ENCODE measurements around the gene TMEM147. TPM values are rescaled to one million over a fixed set of nuclear protein-coding genes. Genes with fewer than 3 reads are reported as not detected.

The TMEM147 gene
- total and polyA plus RNA-seq, 2 of the 4 experiments (the other 2 are of a cell fraction): 67.6 to 108 TPM

- no peak overlapping the region for H3K27ac ChIP-seq (ENCODE audit: insufficient read depth, low read length)
- WGBS, 2 experiments (ENCODE audit: extremely low coverage in 2 of 2, insufficient read length in 1 of 2): 58% methylated on average over 19 of the region's 53 CpGs; no CpG with 5 or more reads in 1 of the 2 experiments
- in situ Hi-C loops (cut with MboI; ENCODE audit: low sequenced_read_pairs): no loop called here
- dilution Hi-C loops (cut with HindIII; ENCODE audit: low sequenced_read_pairs, unreplicated experiment): no loop called here
- H3K9ac ChIP-seq (ENCODE audit: low read depth, low read length): no peak overlapping the region
- no peak for TF ChIP-seq USF2 (IDR thresholded peaks at IDR 0.05; ENCODE audit: low read depth, low read length)
- TF ChIP-seq CEBPB (IDR thresholded peaks at IDR 0.05; ENCODE audit: low read depth, low read length): no peak
- TF ChIP-seq BHLHE40 (IDR thresholded peaks at IDR 0.05; ENCODE audit: low read depth, low read length): no peak
- no peak for TF ChIP-seq SMC3 (IDR thresholded peaks at IDR 0.05; ENCODE audit: low read depth, low read length)
- TF ChIP-seq FOS (IDR thresholded peaks at IDR 0.05; ENCODE audit: low read depth, low read length): no peak
- TF ChIP-seq POLR2A (IDR thresholded peaks at IDR 0.05; ENCODE audit: low read depth, low read length): no peak
- TF ChIP-seq ELK1 (IDR thresholded peaks at IDR 0.05; ENCODE audit: borderline replicate concordance, low read depth, low read length): no peak
- no peak for TF ChIP-seq RFX5 (IDR thresholded peaks at IDR 0.05; ENCODE audit: low read depth, low read length)
- no peak for TF ChIP-seq MXI1 (IDR thresholded peaks at IDR 0.05; ENCODE audit: borderline replicate concordance, low read depth, low read length)
- TF ChIP-seq RAD21 (IDR thresholded peaks at IDR 0.05; ENCODE audit: low read length): no peak
- no peaks in the 10 kb centered on the region for H3K79me1 ChIP-seq (ENCODE audit: low read depth in 1 of 2, low read length in 2 of 2)
- H4K91ac ChIP-seq (ENCODE audit: insufficient read depth, low read depth, low read length): no peak overlapping the region
- H3K36me3 ChIP-seq (ENCODE audit: control insufficient read depth, insufficient read depth, low read length): no peaks in the 10 kb centered on the region
- no peaks in the 10 kb centered on the region for H3K4me1 ChIP-seq (ENCODE audit: control insufficient read depth, insufficient read depth, low read length)
- no peak overlapping the region; the same call in 1 of the 2 replicates for H3K23ac ChIP-seq (ENCODE audit: low read depth, low read length)
- CTCF ChIA-PET: interaction anchor here (1.6 kb wide), 1 partner anchor 11 kb away, joined by 6 read pairs; no protein-coding TSS in a partner anchor
- peak overlapping the region; percentile 46 for H3K4me2 ChIP-seq (ENCODE audit: low read depth, low read length)
- H4K8ac ChIP-seq (ENCODE audit: low read depth in 2 of 2, low read length in 2 of 2): no peak overlapping the region
- DNase-seq (no peak), ATAC-seq (ENCODE audit: low read depth) (no peak)
- no peak overlapping the region for H3K4me3 ChIP-seq (ENCODE audit: insufficient read depth, low read depth, low read length)
- BruUV-seq (replicated peaks): no TSS peak
- H4K5ac ChIP-seq (ENCODE audit: low read depth, low read length): no peak overlapping the region
- H2BK120ac ChIP-seq (ENCODE audit: low read depth, low read length): no peak overlapping the region
- H2BK5ac ChIP-seq (ENCODE audit: low read depth, low read length, poor library complexity, severe bottlenecking): no peak overlapping the region
- no peak overlapping the region for H3K14ac ChIP-seq (replicated peaks; ENCODE audit: low read depth, low read length)
- no peak overlapping the region for H3K56ac ChIP-seq (ENCODE audit: extremely low read depth, insufficient read depth, low read length)
- peaks cover 52% of the 10 kb centered on the region for H3K27me3 ChIP-seq (ENCODE audit: control insufficient read depth, insufficient read depth, low read length)
- intact Hi-C loops (cut with micrococcal nuclease): no loop called here
- H2AK9ac ChIP-seq (replicated peaks; ENCODE audit: low read depth, low read length, poor library complexity): no peak overlapping the region
- H3K9me1 ChIP-seq (ENCODE audit: insufficient read depth, low read length): 0 out of 2 replicates have a peak, but pooled peaks cover 3% of the 10 kb centered on the region
- no peak overlapping the region for H3K4ac ChIP-seq (ENCODE audit: low read depth, low read length)
- no peak overlapping the region for H2BK20ac ChIP-seq (ENCODE audit: low read depth, low read length)
- no peaks in the 10 kb centered on the region for H4K20me1 ChIP-seq (ENCODE audit: insufficient read depth, low read length)
- H3K9me3 ChIP-seq (ENCODE audit: control insufficient read depth, insufficient read depth, low read length): no peaks in the 10 kb centered on the region
- H2AFZ ChIP-seq (replicated peaks; ENCODE audit: low read length, poor library complexity): peak overlapping the region; percentile 90
- no peak overlapping the region for H3K18ac ChIP-seq (ENCODE audit: low read depth, low read length)
- POLR2A ChIA-PET (ENCODE audit: unreplicated experiment): no interaction called here
- no peak overlapping the region for H2AK5ac ChIP-seq (ENCODE audit: low read depth, low read length)
- no peak overlapping the region for H2BK15ac ChIP-seq (ENCODE audit: low read depth, low read length)
These were observed 13.2 kb downstream of the TMEM147 start for GRCh38 chr19:35558400-35559280.
